ENCODE measurements around the gene MOGAT3. TPM values are rescaled to one million over a fixed set of nuclear protein-coding genes. Genes with fewer than 3 reads are reported as not detected.
A peak's percentile ranks its signal among the peaks of the same experiment; 100 is the strongest.

Gene MOGAT3
- total RNA-seq, 1 donor from 2014 or later, result not detected

DNA sequence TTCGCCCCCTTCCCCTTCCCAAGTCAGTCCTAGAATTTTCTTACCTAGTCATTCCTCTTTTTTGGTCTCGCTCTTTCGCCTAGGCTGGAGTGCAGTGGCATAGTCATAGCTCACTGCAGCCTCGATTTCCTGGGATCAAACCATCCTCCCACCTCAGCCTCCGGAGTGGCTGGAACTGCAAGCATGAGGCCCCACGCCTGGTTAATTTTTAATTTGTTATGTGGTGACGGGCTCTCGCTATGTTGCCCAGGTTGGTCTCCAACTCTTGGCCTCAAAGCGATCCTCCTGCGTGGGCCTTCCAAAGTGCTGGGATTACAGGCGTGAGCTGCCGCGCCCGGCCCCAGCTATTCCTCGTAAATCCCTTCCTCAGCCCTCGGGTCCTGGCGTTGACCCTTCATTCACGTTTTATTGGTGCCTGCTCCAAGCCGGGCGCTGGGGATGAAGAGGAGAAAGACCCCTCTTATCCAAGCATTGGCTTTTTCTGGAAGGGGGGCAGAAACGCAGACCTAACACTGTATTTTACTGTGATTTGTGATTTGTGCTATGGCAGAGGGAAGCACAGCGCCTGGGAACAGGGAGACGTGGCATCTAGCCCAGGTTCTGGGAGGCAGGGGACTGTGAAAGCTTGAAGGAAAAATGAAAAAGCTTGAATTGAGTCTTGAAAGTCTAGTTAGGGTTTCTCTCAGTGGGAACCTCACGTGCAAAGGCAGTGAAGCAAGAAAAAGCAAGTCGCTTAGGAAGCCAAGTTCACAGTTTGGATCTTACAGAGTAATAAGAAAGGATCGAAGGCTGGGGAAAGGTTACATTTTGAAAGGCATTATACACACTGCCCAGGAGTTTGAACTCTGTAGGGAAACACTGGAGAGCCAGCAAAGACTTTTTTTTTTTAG is 17.6 kb upstream of the MOGAT3 start:
- Mint-ChIP-seq H3K4me3 (peak overlapping the region; percentile 95), H3K4me1 (peaks cover 22% of the 10 kb centered on the region), H3K9me3 (no peaks in the 10 kb centered on the region), H3K27me3 (ENCODE audit: low read depth) (no peaks in the 10 kb centered on the region), H3K27ac (peak overlapping the region; percentile 90), H3K36me3 (peaks cover 15% of the 10 kb centered on the region)
- DNase-seq (ENCODE audit: low spot score in 2 of 2, unreplicated experiment in 2 of 2), result no peak
- TF ChIP-seq, protein P1, sequence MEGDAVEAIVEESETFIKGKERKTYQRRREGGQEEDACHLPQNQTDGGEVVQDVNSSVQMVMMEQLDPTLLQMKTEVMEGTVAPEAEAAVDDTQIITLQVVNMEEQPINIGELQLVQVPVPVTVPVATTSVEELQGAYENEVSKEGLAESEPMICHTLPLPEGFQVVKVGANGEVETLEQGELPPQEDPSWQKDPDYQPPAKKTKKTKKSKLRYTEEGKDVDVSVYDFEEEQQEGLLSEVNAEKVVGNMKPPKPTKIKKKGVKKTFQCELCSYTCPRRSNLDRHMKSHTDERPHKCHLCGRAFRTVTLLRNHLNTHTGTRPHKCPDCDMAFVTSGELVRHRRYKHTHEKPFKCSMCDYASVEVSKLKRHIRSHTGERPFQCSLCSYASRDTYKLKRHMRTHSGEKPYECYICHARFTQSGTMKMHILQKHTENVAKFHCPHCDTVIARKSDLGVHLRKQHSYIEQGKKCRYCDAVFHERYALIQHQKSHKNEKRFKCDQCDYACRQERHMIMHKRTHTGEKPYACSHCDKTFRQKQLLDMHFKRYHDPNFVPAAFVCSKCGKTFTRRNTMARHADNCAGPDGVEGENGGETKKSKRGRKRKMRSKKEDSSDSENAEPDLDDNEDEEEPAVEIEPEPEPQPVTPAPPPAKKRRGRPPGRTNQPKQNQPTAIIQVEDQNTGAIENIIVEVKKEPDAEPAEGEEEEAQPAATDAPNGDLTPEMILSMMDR (IDR thresholded peaks at IDR 0.05; ENCODE audit: unreplicated experiment), result no peak

DNA sequence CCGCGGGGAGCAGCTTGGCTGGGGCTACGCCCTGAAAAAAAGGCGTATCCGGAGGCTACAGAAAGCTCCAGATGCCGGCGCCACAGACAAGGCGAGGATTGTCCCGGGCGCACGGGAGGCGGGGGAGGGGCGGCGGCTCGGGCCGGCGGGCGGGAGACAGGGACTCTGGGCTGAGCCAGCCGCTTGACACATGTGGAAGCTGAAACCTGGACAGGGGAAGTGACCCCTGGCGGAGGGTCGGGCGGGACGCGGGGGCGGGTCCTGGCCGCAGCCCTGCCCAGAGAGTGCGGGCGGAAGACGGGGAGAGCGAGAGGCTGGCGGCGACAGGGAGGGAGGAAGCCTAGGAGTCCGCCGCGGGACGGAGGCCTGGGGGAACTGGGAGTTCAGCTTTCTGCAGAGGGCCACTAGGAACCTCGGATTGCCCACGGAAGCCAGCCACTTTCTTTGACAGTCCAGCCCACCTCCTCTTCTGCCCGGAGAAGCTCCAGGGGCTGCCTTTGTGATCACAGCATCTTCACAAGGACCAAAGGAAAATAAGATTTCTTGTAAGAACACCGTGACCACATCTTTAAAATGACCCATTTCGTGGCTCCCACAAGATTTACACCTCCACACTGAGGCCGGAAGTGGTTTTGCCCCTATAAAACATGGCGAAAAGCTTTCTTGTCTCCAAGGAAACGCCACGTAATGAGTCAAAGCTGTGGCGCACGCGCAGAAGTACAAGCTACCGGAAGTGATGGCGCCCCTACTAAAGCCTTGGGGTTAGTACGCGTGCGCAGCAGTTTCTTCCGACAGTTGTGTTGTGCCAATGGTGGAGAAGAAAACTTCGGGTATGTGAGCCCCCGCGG is 16.8 kb upstream of the MOGAT3 start, which contains the start of the genes PLOD3 and ZNHIT1:
Gene PLOD3 (minus strand): TSS at position 194 of the 848 bp plus-strand sequence. CDS start 307 bp downstream, outside the sequence.
Gene ZNHIT1 (plus strand): TSS at position 778 of the 848 bp plus-strand sequence. CDS start 31 bp downstream, at position 809.
- Mint-ChIP-seq H3K27me3 (ENCODE audit: low read depth) (no peaks in the 10 kb centered on the region), H3K27ac (peak within 1 kb of the TSS; percentile 90), H3K4me3 (peak within 1 kb of the TSS; percentile 95), H3K36me3 (peaks cover 10% of the 10 kb centered on the region), H3K9me3 (no peaks in the 10 kb centered on the region), H3K4me1 (peaks cover 22% of the 10 kb centered on the region)
- TF ChIP-seq, protein P1 (IDR thresholded peaks at IDR 0.05; ENCODE audit: unreplicated experiment), result no peak
- peak; percentile 93 to 94 for DNase-seq (ENCODE audit: low spot score in 2 of 2, unreplicated experiment in 2 of 2)

DNA sequence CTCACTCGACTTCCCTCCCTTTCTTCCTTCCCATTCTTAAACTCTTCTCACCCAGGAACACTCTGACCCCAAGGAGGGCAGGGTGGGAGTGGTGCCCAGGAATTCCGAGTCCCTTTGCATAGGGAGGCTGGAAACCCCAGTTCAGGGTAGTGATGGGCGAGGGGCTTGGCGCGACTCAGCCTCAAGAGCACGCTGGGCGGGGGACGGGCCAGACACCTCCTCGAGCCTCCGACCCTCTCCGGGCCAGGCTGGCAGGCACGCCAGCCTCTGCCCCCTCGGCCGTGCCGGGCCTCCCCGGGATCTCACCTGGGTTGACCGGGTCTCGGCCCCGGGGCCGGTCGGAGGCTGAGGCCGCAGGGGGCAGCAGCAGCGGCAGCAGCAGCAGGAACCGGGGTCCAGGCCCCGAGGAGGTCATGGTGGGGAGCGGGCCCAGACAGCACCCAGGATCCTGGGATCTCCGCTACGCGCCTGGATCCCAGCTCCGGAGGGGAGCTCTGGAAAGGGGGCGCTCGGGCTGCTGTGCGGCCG is 16.1 kb upstream of the MOGAT3 start:
- DNase-seq (ENCODE audit: low spot score in 2 of 2, unreplicated experiment in 2 of 2), result no peak
- Mint-ChIP-seq H3K4me3 (peak overlapping the region; percentile 95), H3K4me1 (peaks cover 22% of the 10 kb centered on the region), H3K9me3 (no peaks in the 10 kb centered on the region), H3K36me3 (peaks cover 7% of the 10 kb centered on the region), H3K27ac (peak overlapping the region; percentile 51), H3K27me3 (ENCODE audit: low read depth) (no peaks in the 10 kb centered on the region)
- TF ChIP-seq, protein P1 (IDR thresholded peaks at IDR 0.05; ENCODE audit: unreplicated experiment), result no peak

GRCh38 chr7:101216001-101216859 is 15.4 kb upstream of the MOGAT3 start:
- DNase-seq (ENCODE audit: low spot score in 2 of 2, unreplicated experiment in 2 of 2), result no peak
- TF ChIP-seq, protein P1 (IDR thresholded peaks at IDR 0.05; ENCODE audit: unreplicated experiment), result no peak
- H3K36me3 Mint-ChIP-seq, result peaks cover 2% of the 10 kb centered on the region
- peaks cover 22% of the 10 kb centered on the region for H3K4me1 Mint-ChIP-seq
- H3K27ac Mint-ChIP-seq, result peak overlapping the region; percentile 51
- no peaks in the 10 kb centered on the region for H3K9me3 Mint-ChIP-seq
- peak overlapping the region; percentile 95 for H3K4me3 Mint-ChIP-seq
- no peaks in the 10 kb centered on the region for H3K27me3 Mint-ChIP-seq (ENCODE audit: low read depth)
